ENCODE measurements around the gene RRM2.
"Not testable (repeated sequence)": the region's sequence is repeated elsewhere in the genome, so short reads cannot be mapped to it uniquely, and the experiment has no call there.

RRM2 gene

GRCh38 chr2:10146366-10147005 lies 23.9 kb downstream of the RRM2 start:
- FAIRE-seq (no peak), DNase-seq (ENCODE audit: insufficient read length, low spot score) (no peak)
- TF ChIP-seq POLR2A (IDR thresholded peaks at IDR 0.05; ENCODE audit: low read depth, low read length): no peak

GRCh38 chr2:10147050-10147660 lies 24.6 kb downstream of the RRM2 start:
- DNase-seq (ENCODE audit: insufficient read length, low spot score); FAIRE-seq: not testable (repeated sequence)

GRCh38 chr2:10148268-10148667 lies 25.7 kb downstream of the RRM2 start:
- DNase-seq (ENCODE audit: insufficient read length, low spot score): no peak
- TF ChIP-seq POLR2A (IDR thresholded peaks at IDR 0.05; ENCODE audit: low read depth, low read length): no peak
- FAIRE-seq: no peak

- TF ChIP-seq POLR2A (IDR thresholded peaks at IDR 0.05; ENCODE audit: low read depth, low read length): no peak
- FAIRE-seq (no peak), DNase-seq (ENCODE audit: insufficient read length, low spot score) (no peak)
Measured at GRCh38 chr2:10149635-10150034, 27.1 kb downstream of the RRM2 start.

- FAIRE-seq (no peak), DNase-seq (ENCODE audit: insufficient read length, low spot score) (no peak)
- TF ChIP-seq POLR2A (IDR thresholded peaks at IDR 0.05; ENCODE audit: low read depth, low read length): no peak
Measured at GRCh38 chr2:10150436-10150835, 27.9 kb downstream of the RRM2 start.

- no peak for TF ChIP-seq POLR2A (IDR thresholded peaks at IDR 0.05; ENCODE audit: low read depth, low read length)
- FAIRE-seq (no peak), DNase-seq (ENCODE audit: insufficient read length, low spot score) (no peak)
Measured at GRCh38 chr2:10151462-10151861, 28.9 kb downstream of the RRM2 start.

GRCh38 chr2:10157293-10157692 lies 34.8 kb downstream of the RRM2 start:
- TF ChIP-seq POLR2A (IDR thresholded peaks at IDR 0.05; ENCODE audit: low read depth, low read length): no peak
- DNase-seq (ENCODE audit: insufficient read length, low spot score): no peak

GRCh38 chr2:10158681-10159080 lies 36.1 kb downstream of the RRM2 start:
- FAIRE-seq: no peak
- DNase-seq (ENCODE audit: insufficient read length, low spot score): no peak
- no peak for TF ChIP-seq POLR2A (IDR thresholded peaks at IDR 0.05; ENCODE audit: low read depth, low read length)

More at GRCh38 chr2:10157293-10157692, 34.8 kb downstream of the RRM2 start:
- no peak for FAIRE-seq

GRCh38 chr2:10159086-10159485 lies 36.5 kb downstream of the RRM2 start:
- DNase-seq (ENCODE audit: insufficient read length, low spot score): no peak
- no peak for TF ChIP-seq POLR2A (IDR thresholded peaks at IDR 0.05; ENCODE audit: low read depth, low read length)

GRCh38 chr2:10159581-10160131 lies 37.1 kb downstream of the RRM2 start:
- no peak for FAIRE-seq
- TF ChIP-seq POLR2A (IDR thresholded peaks at IDR 0.05; ENCODE audit: low read depth, low read length): no peak

More at GRCh38 chr2:10159086-10159485, 36.5 kb downstream of the RRM2 start:
- FAIRE-seq: no peak

GRCh38 chr2:10160203-10160955 lies 37.8 kb downstream of the RRM2 start:
- no peak for TF ChIP-seq POLR2A (IDR thresholded peaks at IDR 0.05; ENCODE audit: low read depth, low read length)
- no peak for DNase-seq (ENCODE audit: insufficient read length, low spot score)
- no peak for FAIRE-seq

More at GRCh38 chr2:10159581-10160131, 37.1 kb downstream of the RRM2 start:
- DNase-seq (ENCODE audit: insufficient read length, low spot score): no peak

GRCh38 chr2:10161206-10161931 lies 38.8 kb downstream of the RRM2 start:
- no peak for DNase-seq (ENCODE audit: insufficient read length, low spot score)
- FAIRE-seq: no peak
- no peak for TF ChIP-seq POLR2A (IDR thresholded peaks at IDR 0.05; ENCODE audit: low read depth, low read length)

GRCh38 chr2:10161961-10162441 lies 39.5 kb downstream of the RRM2 start:
- no peak for DNase-seq (ENCODE audit: insufficient read length, low spot score)
- FAIRE-seq: no peak
- no peak for TF ChIP-seq POLR2A (IDR thresholded peaks at IDR 0.05; ENCODE audit: low read depth, low read length)

All from H54 (cell line).